Right renal pelvis (tissue), 4 donors: ENCODE results near the gene MTERF4. TPM values are rescaled to one million over a fixed set of nuclear protein-coding genes. Genes with fewer than 3 reads are reported as not detected.

Experiments
- DNase-seq, 4 donors: peaks; one replicate each; pipeline ENCODE4 v3.0.0-alpha.2; 2013; ENCODE audit warnings: low read depth in 4 of 4, low spot score in 3 of 4, missing footprints in 1 of 4
- polyA plus RNA-seq, 4 donors: library from polyadenylated mRNA; unstranded; fragments of 120-200 nt; gene quantifications; one replicate each; pipeline ENCODE4 v1.2.1, GENCODE V29; 2013; ENCODE audit not compliant: insufficient read length in 4 of 4

Gene MTERF4
- polyA plus RNA-seq, 4 donors, result 54.9 to 68.0 (median 63.4) TPM

DNA sequence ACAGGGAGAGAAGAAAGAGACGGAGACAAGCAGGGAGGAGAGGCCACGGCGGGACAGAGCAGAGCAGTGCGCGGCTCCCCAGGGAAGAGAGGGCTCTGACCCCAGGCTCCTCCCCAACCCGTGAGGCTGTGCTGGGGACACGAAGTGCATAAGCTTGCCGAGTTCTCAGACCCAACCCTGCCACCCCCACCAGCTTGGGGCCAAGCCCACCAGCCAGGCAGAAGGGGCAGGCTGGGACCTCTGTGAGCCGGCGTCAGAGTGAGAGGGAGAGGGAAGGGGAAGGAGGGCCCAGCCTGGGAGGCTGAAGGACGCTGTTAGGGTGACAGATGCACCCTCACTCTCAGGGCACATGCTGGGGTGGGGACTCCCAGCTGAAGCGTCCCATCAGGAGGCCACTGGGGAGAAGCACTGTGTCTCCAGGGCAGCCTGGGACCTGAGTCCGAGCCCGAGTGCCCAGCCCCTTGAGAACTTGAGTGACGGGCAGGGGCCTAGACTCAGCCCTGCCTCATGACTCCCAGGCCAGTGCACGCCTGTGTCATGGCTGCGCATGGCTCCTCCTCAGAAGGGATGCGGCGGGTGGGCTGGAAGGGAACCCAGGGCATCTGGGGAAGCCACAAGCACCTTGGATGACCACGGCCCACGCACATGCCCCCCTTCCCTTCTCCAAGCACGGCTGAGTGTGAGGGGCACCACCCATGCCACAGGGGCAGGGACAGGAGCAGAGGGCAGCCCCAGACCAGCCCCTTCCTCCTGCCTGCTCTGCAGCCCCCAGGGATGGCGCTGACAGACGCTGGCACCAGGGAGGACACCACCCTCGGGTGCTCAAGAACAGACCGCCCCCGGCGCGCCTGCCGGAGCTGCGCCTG, 31.0 kb downstream of the MTERF4 start:
- DNase-seq, result no peak

DNA sequence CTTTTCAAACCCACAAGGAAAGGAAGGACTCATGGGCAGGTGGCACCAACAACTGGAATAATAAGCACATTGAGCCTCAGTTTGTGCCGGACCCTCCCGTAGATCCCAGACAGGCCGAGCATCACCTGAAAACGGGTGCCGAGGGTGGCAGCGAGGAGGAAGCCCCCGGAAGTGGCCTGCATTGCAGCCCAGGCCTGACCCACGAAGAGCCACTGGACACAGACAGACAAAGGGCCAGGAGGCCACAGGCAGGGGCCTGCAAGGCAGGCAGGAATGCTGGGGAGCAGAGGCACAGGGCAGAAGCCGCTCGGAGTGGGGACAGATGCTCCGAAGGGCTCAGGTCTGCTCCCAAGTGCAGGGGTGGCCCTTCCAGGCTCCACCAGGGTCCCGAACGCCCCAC, 31.7 kb downstream of the MTERF4 start:
- DNase-seq, result no peak

DNA sequence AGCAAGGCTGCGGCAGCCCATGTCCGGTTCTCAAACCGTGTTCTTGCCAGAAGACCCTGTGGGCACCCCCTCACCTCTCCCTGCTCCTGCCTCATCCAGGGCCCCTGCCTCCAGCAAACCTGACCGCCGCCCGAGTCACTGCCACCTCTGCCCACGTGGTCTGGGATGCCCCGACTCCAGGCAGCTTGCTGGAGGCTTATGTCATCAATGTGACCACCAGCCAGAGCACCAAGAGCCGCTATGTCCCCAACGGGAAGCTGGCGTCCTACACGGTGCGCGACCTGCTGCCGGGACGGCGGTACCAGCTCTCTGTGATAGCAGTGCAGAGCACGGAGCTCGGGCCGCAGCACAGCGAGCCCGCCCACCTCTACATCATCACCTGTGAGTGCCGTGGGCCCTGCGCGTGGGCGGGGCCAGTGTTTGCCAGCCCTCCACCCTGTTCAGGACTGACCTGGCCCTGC, 32.2 kb downstream of the MTERF4 start:
- no peak for DNase-seq

DNA sequence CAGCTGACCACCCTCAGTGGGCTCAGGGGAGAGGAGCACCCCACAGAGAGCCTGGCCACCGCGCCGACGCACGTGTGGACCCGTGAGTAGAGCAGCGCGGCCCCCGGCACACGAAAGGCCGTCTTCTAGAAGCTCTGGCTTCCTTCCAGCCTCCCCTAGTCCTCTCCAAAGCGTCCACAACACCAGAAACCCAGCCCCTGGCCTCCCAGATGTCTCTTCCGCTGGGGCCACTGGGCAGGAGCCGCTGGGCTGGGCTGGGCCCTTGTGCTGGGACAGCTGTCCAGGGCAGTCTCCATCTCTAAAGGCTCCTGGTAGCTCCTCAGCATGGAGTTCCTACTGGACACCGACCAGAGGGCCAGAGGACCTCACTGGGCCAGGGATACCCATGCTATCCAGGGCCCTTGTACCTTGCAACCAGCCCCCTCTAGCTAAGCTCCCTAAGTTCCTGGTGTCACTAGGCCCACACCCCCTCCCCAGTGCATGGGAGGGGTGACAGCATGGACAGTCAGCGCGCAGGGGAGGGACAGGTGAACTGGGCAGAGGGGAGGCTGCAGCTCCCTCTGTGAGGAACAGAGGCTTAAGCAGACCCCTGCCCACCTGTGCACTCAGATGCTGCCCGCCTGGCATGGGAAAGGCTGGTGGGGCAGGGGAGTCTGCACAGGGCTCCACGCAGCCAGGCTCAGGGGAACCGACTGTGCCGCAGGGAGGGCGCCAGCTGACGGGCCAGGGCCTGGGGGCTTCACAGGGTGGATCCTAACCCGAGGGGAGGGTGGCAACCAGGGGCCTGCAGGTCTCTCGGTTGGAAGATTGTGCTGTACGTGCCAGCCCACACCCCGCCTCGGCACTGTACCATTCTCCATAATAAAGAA, 32.9 kb downstream of the MTERF4 start:
- no peak for DNase-seq

DNA sequence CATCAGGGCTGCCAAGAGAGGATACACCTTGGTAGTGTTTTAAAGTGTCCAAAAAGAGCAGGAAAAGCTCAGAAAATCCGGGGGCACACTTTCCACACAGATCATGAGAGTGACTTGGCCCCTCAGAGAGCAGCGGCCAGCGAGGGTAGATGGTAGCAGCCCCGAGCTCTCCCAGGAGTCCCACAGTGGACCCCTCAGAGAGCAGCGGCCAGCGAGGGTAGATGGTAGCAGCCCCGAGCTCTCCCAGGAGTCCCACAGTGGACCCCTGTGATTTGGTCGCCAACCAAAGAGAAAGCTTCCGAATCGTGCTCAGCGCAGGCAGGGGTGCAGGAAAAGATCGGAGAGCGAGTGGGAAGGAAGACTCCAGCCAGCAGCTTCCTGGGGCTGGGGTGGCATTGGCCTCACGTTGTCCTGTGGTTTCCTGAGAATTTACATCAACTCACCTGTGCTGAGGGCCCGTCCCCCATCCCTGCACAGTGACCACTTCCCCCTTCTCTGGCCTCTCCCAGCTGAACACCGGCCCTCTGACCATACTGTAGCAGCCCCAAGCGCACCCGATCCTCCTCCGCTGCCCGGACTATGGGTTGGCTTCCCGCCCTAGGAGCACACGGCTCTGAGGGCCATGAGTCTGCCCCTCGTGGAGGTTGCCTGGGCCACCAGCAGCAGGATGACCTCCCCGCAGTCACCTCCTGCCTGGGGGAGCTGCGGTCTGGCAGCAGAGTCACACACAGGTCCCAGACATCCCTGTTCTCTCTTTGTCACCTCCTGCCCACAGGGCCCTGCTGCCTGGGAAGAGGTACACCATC, 33.7 kb downstream of the MTERF4 start:
- no peak for DNase-seq

DNA sequence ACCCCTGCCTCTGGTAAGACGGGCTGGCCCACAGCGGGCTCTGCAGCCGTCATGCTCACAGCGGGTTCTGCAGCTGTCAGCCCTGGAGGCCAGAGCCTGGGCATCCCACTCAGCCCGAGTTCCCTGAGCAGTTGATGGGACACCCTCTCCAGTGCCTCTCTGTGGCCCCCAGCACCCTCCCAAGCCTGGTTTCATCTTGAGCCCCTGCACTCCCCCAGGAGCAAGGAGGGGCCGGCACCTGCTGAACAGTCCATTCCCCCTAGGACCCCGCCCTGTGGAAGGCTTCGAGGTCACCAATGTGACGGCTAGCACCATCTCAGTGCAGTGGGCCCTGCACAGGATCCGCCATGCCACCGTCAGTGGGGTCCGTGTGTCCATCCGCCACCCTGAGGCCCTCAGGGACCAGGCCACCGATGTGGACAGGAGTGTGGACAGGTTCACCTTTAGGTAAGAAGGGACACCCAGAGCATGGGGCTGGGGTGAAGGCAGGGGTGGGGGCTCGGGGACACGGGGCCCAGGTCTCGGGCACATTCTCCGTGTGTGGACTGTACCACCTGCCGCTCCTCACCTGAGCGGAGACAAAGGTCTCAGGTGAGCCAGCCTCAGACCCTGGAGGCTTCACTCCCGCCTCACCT, 34.5 kb downstream of the MTERF4 start:
- no peak for DNase-seq

DNA sequence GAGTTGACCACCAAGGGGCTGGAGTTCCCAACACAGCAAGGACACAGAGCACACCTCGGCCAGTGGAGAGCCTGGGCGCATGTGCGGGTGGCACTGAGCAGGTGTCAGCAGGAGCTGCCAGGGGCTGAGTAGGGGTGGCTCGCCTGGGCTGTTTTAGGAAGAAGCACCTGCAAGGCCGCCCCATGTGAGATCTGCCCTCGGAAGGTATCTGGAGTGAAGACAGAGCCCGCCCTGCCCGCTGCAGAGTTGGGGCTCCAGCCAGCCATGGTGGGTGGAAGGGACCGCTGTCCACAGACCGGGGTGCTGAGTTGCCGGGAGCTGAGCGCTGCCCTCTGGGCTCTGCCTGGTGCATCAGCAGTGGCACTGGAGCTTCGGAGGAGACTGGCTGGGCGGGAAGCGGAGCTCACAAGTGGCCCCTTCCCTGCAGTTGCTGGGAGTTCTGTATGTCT, 35.2 kb downstream of the MTERF4 start:
- no peak for DNase-seq

DNA sequence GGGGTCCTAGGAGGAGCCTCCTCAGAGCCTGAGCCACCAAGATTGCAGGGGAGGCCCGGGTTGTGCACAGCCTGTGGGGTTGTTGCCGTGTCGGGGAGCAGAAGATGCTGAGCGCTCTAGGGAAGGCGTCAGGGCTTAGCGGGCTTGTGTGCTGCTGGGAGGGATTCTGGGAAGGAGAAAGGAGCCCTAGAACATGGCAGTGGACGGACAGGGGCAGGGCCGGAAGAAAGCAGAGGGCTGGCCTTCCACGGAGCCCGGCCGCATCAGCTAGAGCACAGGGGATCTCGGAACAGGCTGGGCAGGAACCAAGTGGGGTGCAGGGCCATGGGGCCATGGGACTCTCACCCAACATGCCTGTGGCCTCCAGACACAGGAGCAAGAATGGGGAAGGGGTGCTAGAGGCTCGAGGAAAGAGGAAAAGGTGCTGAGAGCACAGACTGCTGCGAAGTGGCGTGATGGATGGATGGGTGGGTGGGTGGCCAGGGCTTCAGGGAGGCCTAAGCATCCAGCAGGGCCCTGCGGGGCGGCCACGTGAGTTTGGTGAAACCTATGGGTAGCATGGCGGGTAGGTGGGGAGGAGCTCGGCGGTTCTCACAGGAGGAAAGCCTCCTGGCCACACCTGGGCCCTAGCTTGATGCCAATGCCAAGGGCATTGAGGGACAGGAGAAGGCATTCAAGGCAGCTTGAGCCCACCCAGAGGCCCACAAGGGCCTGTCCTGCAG, 35.8 kb downstream of the MTERF4 start:
- no peak for DNase-seq

DNA sequence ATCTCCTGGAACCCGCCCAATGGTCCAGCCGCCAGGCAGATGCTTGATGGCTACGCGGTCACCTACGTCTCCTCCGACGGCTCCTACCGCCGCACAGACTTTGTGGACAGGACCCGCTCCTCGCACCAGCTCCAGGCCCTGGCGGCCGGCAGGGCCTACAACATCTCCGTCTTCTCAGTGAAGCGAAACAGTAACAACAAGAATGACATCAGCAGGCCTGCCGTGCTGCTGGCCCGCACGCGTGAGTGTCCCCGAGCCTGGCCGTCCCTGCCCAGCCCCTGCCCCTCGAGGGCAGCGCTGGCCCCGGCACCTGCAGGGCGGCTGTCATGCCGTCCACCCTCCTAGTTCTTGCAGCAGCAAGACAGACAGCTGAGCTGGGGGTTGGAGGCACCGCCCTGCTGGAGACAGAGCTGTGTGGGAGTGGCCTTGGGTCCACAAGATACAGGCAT, 36.7 kb downstream of the MTERF4 start:
- no peak for DNase-seq

DNA sequence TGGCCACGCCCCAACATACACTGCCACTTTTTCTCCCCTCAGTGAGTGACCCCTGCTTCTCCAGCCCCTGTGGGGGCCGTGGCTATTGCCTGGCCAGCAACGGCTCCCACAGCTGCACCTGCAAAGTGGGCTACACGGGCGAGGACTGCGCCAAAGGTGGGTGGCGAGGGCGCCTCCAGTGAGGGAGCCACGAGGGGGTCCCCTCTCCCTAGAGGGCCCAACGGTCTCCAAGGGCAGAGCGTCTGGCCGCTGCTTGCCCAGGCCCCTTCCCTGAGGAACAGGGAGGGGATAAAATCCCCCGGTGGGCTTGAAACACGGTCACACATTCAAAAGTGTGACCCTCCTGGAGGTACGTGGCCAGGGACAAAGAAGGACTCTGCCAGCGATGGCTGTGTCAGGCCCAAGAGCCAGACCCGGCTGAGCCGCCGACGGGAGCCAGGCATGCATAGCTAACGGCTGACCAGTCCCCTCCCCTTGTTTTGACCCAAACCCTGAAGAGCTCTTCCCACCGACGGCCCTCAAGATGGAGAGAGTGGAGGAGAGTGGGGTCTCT, 37.2 kb downstream of the MTERF4 start:
- DNase-seq, result no peak

DNA sequence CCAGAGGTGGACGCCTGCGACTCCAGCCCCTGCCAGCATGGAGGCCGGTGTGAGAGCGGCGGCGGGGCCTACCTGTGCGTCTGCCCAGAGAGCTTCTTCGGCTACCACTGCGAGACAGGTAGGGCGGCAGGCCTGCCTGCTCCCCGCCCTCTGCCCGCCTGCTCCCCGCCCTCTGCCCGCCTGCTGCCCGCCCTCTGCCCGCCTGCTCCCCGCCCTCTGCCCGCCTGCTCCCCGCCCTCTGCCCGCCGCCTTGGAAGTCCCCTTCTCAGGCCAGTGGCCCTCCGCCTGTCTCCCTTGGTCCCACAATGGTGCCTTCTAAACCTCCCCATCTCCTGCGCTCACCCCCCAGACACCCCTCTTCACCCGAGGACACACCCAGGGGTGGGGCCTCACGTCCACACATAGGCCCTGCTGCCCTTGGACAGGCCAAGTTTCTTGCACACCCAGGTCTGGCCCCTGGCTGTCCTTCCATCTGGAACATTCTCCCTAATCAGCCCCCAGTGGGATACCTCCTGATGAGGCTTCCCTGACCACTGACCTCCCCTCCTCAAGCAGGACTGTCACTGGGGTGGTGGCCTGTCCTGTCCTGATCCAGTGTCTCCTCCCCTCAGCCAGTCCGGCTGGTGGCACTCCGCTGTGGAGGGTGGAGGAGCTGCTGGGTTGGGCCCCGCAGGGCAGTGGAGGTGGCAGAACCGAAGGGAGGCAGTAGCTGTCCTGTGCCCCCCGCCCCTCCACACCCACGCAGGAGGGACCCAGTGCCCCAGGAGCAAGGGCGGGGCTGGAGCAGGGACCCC, 37.9 kb downstream of the MTERF4 start:
- no peak for DNase-seq

DNA sequence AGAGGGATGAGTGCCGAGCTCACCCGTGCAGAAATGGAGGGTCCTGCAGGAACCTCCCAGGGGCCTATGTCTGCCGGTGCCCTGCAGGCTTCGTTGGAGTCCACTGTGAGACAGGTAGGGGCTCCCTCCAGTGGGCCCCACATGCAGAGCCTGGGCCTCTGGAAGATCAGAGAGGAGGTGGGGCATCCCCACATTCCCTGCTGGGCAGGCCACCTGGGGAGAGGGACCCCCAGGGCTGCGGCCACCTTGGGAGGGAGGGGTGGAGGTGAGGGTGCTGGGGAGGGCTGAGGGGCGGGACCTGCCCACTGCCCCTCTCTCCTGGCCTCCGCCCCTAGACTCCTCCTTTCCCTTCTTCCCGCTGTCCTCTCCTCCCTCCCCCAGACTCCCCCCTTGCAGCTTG, 38.5 kb downstream of the MTERF4 start:
- no peak for DNase-seq

DNA sequence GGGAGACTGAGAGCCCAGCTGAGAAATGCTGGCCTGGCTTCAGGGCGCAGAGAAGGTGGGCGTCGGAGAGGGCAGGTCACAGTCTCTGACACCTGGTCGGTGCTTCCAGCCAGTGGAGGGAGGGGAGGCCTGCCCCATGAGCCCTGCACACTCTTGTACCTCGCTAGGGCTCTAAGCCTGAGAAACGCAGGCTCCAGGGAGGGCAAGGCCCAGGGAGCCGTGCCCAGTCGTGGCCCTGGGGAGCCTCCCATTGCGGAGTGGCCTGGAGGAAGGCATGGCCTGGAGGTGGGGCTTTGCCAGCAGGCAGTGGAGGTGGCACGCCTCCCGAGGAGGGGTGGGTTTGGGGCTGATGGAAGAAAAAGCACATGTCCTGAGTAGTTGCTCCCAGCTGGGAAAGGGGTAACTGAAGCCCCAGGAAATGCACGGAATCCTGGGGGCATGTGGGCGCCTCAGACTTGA, 39.0 kb downstream of the MTERF4 start:
- DNase-seq, result no peak

DNA sequence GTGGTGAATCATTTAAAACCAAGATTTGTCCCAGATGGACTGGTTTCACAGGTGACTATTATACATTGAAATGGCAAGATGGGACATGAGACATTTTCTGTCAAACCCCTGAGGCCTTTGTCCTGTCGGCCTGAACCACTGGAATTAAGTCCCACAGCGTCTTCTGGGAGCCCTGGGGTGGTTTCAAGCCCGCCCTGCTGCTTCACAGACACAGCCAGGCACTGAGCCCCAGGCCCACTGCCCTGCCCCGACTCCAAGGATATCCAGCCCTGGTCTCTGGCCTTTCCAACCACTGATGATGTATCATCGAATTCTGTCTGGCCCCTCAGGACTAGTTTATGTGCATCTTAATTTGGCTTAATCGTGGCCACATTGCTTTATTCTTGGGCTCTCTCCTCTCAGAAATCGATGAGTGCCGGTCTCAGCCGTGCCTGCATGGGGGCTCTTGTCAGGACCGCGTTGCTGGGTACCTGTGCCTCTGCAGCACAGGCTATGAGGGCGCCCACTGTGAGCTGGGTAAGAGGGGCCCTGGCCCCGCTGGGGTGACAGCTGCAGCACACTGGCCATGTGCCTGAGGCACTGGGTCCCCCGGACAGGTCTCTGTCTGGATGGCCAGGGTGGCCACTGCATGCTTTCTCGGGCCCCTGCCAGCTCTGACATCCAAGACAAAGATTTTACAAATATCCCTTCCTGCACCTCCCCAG, 39.5 kb downstream of the MTERF4 start:
- no peak for DNase-seq

DNA sequence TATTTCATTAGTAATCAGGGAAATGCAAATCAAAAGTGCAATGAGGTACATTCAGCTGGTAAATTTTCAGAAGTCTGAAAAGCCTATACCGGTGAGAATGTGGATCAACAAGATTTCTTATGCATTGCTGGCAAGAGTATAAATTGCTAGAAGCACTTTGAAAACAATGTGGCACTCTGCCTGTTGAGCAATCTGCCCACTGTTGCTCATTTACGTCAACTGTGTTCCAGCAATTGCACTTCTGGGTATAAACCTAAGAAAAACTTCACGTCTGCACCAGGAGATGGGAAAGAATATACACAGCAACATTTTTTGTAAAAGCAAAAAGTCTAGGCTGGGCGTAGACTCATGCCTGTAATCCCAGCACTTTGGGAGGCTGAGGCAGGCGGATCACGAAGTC, 40.8 kb downstream of the MTERF4 start:
- no peak for DNase-seq

DNA sequence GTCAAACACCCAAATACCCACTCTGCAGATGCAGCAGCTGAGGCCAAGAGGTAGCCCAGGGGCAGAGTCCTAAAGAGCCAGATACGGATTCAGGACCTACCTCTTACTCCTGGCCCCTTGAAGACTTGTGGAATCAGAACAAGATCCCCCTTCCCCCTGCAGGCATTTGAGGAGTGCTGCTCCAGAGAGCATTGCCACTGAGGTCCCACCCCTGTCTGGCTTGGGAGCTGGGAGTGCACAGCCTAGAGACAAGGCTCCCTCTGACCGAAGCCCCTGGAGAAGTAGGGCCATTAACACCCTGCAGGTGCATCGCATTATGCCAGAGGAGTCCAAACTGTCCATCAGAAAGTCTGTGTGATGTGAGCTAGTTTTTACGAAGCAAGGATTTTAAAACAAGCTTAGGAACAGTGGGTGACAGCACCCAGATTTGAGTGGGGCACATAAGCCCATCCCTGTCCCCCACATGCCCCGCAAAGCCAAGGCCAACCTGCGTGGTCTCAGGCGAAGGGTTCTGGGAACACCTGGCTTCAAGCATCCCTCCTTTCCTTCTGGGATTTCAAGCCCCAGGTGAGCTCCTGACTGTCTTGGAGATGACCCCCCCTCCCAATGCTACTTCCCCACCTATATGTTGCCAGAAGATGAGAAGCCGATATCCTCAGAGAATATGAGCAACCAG, 48.4 kb downstream of the MTERF4 start:
- no peak for DNase-seq

DNA sequence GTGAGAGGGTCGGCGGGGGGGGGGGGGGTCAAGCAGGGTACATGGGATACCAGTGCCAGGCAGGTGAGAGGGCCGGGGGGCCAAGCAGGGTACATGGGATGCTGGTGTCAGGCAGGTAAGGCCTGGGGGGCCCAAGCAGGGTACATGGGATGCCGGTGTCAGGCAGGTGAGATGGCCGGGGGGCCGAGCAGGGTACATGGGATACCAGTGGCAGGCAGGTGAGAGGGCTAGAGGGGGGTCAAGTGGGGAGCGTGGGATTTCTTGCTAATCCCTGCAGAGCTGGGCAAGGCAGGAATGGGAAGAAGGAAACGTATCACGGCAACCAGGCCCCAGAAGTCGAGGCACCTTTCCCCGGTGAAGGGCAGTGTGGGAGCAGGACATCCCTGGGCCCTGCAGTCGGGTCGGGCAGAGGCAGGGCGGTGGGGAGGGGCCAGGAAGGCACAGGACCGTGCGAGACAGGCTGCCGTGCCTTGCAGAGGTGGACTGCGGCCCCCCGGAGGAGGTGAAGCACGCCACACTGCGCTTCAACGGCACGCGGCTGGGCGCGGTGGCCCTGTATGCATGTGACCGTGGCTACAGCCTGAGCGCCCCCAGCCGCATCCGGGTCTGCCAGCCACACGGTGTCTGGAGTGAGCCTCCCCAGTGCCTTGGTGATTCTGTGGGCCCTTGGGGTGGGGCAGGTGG, 49.3 kb downstream of the MTERF4 start:
- DNase-seq, result no peak
